ENCODE results near the gene CAMK2D. TPM values are rescaled to one million over a fixed set of nuclear protein-coding genes. Genes with fewer than 3 reads are reported as not detected.

Gene CAMK2D
- total and polyA plus RNA-seq, 2 experiments from 2014 or later, result 4.9 to 14.6 TPM

DNA sequence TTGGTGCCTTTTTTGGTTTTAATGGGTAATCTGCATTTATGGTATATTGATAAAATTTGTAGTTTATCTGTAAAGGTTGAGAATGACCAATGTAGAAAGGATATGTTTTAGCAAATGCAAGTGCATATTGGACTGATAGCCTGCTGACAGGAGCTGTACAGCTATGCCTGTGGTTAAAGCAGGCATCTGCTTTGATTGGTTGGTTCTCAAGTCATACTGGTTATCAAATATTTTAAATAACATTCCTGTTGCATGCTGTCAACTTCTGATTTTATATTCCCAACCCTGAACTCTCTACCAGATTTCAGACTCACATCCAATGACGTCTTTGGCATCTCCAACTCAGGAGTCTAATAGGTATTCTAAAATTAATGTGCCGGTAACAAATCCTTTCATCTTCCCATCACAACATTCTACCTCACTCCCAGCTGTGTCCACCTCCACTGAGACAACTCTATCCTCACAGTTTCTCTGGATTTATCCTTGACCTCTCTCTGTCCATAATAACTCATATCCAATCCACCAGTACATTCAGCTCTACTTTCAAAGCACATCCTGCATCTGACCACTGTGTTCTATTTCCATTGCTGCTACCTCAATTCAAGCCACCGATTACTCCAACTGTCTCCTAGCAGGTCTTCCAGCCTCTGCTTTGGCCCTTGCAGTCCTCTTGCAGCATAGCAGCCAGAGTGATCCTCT, 125.7 kb downstream of the CAMK2D start:
- Histone ChIP-seq H3K4me3 (no peak overlapping the region), H3K79me2 (replicated peaks; ENCODE audit: insufficient read depth) (no peaks in the 10 kb centered on the region), H2AFZ (no peak overlapping the region), H3K9me2 (ENCODE audit: insufficient read depth) (no peaks in the 10 kb centered on the region), H3K36me3 (ENCODE audit: insufficient read depth) (no peaks in the 10 kb centered on the region), H3K4me2 (no peak overlapping the region), H3K27ac (ENCODE audit: low read depth) (no peak overlapping the region), H3K27me3 (ENCODE audit: insufficient read depth) (no peaks in the 10 kb centered on the region), H3F3A (replicated peaks; ENCODE audit: low read depth) (no peaks in the 10 kb centered on the region), H3K4me1 (ENCODE audit: insufficient read depth) (peaks cover 16% of the 10 kb centered on the region; the same call in 1 of the 2 replicates), H4K20me1 (replicated peaks; ENCODE audit: insufficient read depth) (no peaks in the 10 kb centered on the region)
- H3K27ac Mint-ChIP-seq, result no peak overlapping the region
- H3K27me3 Mint-ChIP-seq (ENCODE audit: insufficient read depth, low read depth, poor library complexity), result peaks cover 4% of the 10 kb centered on the region
- TF ChIP-seq EZH2phosphoT487 (IDR thresholded peaks at IDR 0.05; ENCODE audit: unreplicated experiment) (no peak), ZNF331 (CRISPR knock-in tag; IDR thresholded peaks at IDR 0.05; ENCODE audit: low read depth) (no peak), STAT1 (IDR thresholded peaks at IDR 0.05; ENCODE audit: unreplicated experiment) (no peak), ZNF462 (CRISPR knock-in tag; IDR thresholded peaks at IDR 0.05) (no peak), EZH2 (IDR thresholded peaks at IDR 0.05; ENCODE audit: low read depth, unreplicated experiment) (no peak), JUNB (IDR thresholded peaks at IDR 0.05; ENCODE audit: unreplicated experiment) (no peak), ZNF114 (CRISPR knock-in tag; IDR thresholded peaks at IDR 0.05) (no peak), POLR2AphosphoS5 (IDR thresholded peaks at IDR 0.05; ENCODE audit: low read depth) (no peak), NANOG (IDR thresholded peaks at IDR 0.05; ENCODE audit: borderline replicate concordance) (no peak), CREB1 (CRISPR knock-in tag; IDR thresholded peaks at IDR 0.05; ENCODE audit: low read depth) (no peak)
- TF ChIP-seq, protein P1, sequence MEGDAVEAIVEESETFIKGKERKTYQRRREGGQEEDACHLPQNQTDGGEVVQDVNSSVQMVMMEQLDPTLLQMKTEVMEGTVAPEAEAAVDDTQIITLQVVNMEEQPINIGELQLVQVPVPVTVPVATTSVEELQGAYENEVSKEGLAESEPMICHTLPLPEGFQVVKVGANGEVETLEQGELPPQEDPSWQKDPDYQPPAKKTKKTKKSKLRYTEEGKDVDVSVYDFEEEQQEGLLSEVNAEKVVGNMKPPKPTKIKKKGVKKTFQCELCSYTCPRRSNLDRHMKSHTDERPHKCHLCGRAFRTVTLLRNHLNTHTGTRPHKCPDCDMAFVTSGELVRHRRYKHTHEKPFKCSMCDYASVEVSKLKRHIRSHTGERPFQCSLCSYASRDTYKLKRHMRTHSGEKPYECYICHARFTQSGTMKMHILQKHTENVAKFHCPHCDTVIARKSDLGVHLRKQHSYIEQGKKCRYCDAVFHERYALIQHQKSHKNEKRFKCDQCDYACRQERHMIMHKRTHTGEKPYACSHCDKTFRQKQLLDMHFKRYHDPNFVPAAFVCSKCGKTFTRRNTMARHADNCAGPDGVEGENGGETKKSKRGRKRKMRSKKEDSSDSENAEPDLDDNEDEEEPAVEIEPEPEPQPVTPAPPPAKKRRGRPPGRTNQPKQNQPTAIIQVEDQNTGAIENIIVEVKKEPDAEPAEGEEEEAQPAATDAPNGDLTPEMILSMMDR (conservative IDR thresholded peaks at IDR 0.05; ENCODE audit: low read depth in 2 of 2), result no peak
- TF ChIP-seq, protein P2, sequence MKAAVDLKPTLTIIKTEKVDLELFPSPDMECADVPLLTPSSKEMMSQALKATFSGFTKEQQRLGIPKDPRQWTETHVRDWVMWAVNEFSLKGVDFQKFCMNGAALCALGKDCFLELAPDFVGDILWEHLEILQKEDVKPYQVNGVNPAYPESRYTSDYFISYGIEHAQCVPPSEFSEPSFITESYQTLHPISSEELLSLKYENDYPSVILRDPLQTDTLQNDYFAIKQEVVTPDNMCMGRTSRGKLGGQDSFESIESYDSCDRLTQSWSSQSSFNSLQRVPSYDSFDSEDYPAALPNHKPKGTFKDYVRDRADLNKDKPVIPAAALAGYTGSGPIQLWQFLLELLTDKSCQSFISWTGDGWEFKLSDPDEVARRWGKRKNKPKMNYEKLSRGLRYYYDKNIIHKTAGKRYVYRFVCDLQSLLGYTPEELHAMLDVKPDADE (IDR thresholded peaks at IDR 0.05), result no peak
- TF ChIP-seq, protein P3, sequence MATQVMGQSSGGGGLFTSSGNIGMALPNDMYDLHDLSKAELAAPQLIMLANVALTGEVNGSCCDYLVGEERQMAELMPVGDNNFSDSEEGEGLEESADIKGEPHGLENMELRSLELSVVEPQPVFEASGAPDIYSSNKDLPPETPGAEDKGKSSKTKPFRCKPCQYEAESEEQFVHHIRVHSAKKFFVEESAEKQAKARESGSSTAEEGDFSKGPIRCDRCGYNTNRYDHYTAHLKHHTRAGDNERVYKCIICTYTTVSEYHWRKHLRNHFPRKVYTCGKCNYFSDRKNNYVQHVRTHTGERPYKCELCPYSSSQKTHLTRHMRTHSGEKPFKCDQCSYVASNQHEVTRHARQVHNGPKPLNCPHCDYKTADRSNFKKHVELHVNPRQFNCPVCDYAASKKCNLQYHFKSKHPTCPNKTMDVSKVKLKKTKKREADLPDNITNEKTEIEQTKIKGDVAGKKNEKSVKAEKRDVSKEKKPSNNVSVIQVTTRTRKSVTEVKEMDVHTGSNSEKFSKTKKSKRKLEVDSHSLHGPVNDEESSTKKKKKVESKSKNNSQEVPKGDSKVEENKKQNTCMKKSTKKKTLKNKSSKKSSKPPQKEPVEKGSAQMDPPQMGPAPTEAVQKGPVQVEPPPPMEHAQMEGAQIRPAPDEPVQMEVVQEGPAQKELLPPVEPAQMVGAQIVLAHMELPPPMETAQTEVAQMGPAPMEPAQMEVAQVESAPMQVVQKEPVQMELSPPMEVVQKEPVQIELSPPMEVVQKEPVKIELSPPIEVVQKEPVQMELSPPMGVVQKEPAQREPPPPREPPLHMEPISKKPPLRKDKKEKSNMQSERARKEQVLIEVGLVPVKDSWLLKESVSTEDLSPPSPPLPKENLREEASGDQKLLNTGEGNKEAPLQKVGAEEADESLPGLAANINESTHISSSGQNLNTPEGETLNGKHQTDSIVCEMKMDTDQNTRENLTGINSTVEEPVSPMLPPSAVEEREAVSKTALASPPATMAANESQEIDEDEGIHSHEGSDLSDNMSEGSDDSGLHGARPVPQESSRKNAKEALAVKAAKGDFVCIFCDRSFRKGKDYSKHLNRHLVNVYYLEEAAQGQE (IDR thresholded peaks at IDR 0.05; ENCODE audit: unreplicated experiment), result no peak
- peaks cover 27% of the 10 kb centered on the region for H3K4me1 Mint-ChIP-seq
- DNase-seq (ENCODE audit: low spot score), result no peak
- no peaks in the 10 kb centered on the region for H3K36me3 Mint-ChIP-seq (ENCODE audit: low read depth)
- no peak for ATAC-seq
- H3K4me3 Mint-ChIP-seq, result no peak overlapping the region
- 0 out of 3 replicates have a peak, but pooled peaks cover 2% of the 10 kb centered on the region for H3K9me3 Mint-ChIP-seq
